ENCODE measurements around the gene SYT1.

The SYT1 gene

GRCh38 chr12:79441534-79441933 is 577.0 kb downstream of the SYT1 start:
- DNase-seq (ENCODE audit: low read depth): no peak

- no peak for DNase-seq (ENCODE audit: low read depth)
These were observed 577.8 kb downstream of the SYT1 start for GRCh38 chr12:79442396-79442795.

GRCh38 chr12:79444089-79444488 is 579.5 kb downstream of the SYT1 start:
- DNase-seq (ENCODE audit: low read depth): peak; percentile 52

GRCh38 chr12:79448816-79449215 is 584.2 kb downstream of the SYT1 start:
- no peak for DNase-seq (ENCODE audit: low read depth)

- peak; percentile 18 for DNase-seq (ENCODE audit: low read depth)
These were observed 586.8 kb downstream of the SYT1 start for GRCh38 chr12:79451365-79451764.

GRCh38 chr12:79451978-79452377 is 587.4 kb downstream of the SYT1 start:
- DNase-seq (ENCODE audit: low read depth): peak; percentile 95

GRCh38 chr12:79452906-79453305 is 588.3 kb downstream of the SYT1 start:
- peak; percentile 19 for DNase-seq (ENCODE audit: low read depth)

- no peak for DNase-seq (ENCODE audit: low read depth)
These were observed 589.2 kb downstream of the SYT1 start for GRCh38 chr12:79453820-79454219.

GRCh38 chr12:79454338-79454843 is 589.8 kb downstream of the SYT1 start:
- DNase-seq (ENCODE audit: low read depth): peak; percentile 56

GRCh38 chr12:79455286-79455685 is 590.7 kb downstream of the SYT1 start:
- DNase-seq (ENCODE audit: low read depth): no peak

- DNase-seq (ENCODE audit: low read depth): no peak
These were observed 617.7 kb downstream of the SYT1 start for GRCh38 chr12:79482323-79482722.

GRCh38 chr12:79482921-79483320 is 618.3 kb downstream of the SYT1 start:
- no peak for DNase-seq (ENCODE audit: low read depth)

- DNase-seq (ENCODE audit: low read depth): no peak
These were observed 621.6 kb downstream of the SYT1 start for GRCh38 chr12:79486154-79486553.

GRCh38 chr12:79487386-79488110 is 623.0 kb downstream of the SYT1 start:
- no peak for DNase-seq (ENCODE audit: low read depth)
